ENCODE data around the gene PARD3.

Gene PARD3

DNA sequence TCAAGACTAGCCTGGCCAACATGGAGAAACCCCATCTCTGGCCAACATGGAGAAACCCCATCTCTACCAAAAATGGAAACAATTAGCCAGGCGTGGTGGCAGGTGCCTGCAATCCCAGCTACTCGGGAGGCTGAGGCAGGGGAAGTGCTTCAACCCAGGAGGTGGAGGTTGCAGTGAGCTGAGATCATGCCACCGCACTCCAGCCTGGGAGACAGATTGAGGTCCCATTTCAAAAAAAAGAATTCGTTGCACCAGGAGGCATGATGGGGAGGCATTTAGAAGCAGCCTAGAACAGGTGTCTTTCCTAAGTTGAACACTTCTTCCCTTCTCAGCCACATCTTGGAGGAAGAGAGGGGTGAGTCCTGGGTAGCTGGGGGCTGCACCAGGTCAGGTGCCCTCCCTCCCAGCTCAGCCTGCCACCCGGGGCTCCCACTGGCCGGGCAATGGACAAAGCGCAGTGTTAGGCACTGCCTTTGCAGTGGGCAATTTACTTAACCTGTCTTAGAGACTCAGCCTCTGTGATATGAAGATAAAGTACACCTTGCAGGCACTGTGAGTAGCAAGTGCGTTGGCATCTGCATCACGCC lies 726.8 kb downstream of the PARD3 start:
- TF ChIP-seq, protein P1, sequence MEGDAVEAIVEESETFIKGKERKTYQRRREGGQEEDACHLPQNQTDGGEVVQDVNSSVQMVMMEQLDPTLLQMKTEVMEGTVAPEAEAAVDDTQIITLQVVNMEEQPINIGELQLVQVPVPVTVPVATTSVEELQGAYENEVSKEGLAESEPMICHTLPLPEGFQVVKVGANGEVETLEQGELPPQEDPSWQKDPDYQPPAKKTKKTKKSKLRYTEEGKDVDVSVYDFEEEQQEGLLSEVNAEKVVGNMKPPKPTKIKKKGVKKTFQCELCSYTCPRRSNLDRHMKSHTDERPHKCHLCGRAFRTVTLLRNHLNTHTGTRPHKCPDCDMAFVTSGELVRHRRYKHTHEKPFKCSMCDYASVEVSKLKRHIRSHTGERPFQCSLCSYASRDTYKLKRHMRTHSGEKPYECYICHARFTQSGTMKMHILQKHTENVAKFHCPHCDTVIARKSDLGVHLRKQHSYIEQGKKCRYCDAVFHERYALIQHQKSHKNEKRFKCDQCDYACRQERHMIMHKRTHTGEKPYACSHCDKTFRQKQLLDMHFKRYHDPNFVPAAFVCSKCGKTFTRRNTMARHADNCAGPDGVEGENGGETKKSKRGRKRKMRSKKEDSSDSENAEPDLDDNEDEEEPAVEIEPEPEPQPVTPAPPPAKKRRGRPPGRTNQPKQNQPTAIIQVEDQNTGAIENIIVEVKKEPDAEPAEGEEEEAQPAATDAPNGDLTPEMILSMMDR (IDR thresholded peaks at IDR 0.05; ENCODE audit: low read depth, low read length): no peak
- no peak overlapping the region for H3K4me3 ChIP-seq (ENCODE audit: low read depth, low read length)
- in situ Hi-C loops (cut with HindIII; ENCODE audit: low sequenced_read_pairs): no loop called here
- DNase-seq (ENCODE audit: low read depth, low spot score): no peak

DNA sequence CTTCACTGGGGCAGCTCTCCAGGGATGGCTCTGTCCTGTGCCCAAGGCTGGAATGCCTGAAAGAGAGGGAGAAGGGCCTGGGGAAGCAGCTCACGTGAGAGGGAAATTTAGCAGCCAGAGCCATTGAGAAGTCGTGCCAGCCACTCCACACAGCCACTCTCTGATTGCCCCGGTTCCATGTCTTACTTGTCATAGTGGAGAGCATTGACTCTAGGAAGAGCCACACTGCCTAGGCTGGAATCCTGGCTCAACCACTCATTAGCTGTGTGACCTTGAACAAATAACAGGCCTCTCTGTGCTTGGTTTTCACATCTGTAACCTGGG lies 728.0 kb downstream of the PARD3 start:
- no peak overlapping the region for H3K4me3 ChIP-seq (ENCODE audit: low read depth, low read length)
- TF ChIP-seq, protein P1 (IDR thresholded peaks at IDR 0.05; ENCODE audit: low read depth, low read length): no peak
- DNase-seq (ENCODE audit: low read depth, low spot score): no peak
- in situ Hi-C loops (cut with HindIII; ENCODE audit: low sequenced_read_pairs): no loop called here

DNA sequence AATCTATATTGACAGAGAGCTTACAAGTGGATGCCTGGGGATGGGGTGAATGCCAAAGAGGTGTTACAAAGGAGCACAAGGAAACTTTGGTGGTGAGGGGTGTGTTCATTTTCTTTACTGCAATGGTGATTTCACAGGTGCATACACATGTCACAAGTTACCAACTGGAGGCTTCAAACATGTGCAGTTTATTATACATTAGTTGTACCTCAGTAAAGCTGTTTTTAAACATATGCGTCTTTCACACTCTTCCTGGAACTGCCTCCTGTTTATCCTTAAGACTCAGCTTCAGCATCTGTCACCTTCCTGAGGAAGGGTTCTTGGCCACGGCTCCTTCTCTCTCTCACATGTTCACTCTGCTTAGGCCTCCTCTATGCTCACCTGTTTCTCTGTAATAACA lies 731.5 kb downstream of the PARD3 start:
- DNase-seq (ENCODE audit: low read depth, low spot score): no peak
- in situ Hi-C loops (cut with HindIII; ENCODE audit: low sequenced_read_pairs): no loop called here
- no peak overlapping the region for H3K4me3 ChIP-seq (ENCODE audit: low read depth, low read length)
- TF ChIP-seq, protein P1 (IDR thresholded peaks at IDR 0.05; ENCODE audit: low read depth, low read length): no peak

DNA sequence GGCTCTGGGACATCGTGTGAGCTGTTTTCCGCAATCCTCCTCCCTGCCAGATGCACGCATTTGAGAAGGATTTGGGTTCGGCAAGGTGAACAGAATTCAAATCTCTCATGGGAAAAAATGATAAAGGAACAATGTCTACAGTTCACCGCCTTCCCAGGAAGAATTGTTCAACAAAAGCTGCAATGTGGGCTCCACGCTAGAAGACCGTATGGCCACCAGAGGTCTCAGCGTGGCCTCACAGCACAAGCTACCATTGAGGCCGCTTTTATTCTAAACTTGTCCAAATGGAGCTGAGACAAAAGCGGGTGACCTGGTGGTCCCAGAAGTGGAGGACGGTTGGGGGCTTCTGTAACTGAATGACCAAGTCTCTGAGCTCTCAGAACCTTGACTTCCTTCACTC lies 733.1 kb downstream of the PARD3 start:
- in situ Hi-C loops (cut with HindIII; ENCODE audit: low sequenced_read_pairs): no loop called here
- TF ChIP-seq, protein P1 (IDR thresholded peaks at IDR 0.05; ENCODE audit: low read depth, low read length): no peak
- no peak overlapping the region for H3K4me3 ChIP-seq (ENCODE audit: low read depth, low read length)
- no peak for DNase-seq (ENCODE audit: low read depth, low spot score)

DNA sequence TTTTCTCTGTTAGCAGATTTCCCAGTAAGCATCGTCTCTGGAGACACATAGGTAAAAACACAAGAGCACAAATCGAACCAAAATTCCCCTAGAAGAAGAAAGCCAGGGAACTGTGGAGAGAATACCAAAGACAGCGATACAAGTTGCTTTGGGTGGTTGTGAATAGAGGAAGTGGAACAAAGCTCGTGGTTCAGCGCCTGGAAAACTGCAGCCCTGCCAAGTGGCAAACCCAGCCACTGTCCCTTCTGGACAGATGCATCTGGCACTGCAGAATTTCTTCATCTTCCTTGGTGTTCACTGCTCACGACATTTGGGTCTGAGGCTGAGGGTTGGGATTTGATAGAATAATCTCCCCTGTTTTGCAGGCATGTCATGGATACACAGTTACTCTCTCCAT lies 733.8 kb downstream of the PARD3 start:
- in situ Hi-C loops (cut with HindIII; ENCODE audit: low sequenced_read_pairs): no loop called here
- H3K4me3 ChIP-seq (ENCODE audit: low read depth, low read length): no peak overlapping the region
- DNase-seq (ENCODE audit: low read depth, low spot score): no peak
- TF ChIP-seq, protein P1 (IDR thresholded peaks at IDR 0.05; ENCODE audit: low read depth, low read length): no peak

DNA sequence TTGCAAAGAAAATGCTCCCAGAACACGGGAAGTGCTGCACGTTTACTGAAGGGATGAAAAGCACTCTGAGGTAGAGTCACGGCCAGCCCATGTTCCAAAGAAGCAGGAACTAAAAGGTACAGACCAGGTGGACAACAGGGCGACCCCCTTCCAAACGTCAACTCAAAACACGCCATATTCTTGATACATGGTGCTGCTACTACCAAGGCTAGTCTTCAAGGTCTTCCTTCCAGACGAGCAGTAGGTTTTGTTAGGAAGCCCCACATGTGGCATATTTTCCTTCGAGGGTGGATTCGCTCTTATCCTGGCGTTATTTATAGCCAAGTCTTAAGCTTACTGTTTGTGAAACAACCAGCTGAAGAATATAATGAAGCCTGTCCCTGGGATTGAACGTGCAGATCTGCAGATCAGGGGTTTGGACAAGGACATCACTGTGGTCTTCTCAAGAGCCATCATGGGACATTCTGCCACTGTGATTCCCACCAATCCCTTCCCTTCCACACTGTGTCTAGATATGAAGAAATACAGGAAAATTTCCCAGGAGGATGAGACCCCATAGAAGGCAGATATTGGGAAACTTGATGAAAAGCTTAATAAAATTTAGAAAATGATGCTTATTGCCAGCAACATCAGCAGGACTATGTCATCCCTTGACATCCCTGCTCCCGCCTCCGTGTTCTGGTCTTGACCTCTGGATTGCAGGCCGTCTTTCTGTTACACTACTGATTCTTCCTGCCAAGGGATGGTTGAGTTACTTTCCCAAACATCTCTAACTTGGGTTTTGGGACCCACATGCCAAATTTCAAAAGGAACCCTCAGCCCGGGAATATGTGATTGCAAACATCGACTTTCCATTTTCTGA lies 734.4 kb downstream of the PARD3 start:
- in situ Hi-C loops (cut with HindIII; ENCODE audit: low sequenced_read_pairs): no loop called here
- no peak overlapping the region for H3K4me3 ChIP-seq (ENCODE audit: low read depth, low read length)
- TF ChIP-seq, protein P1 (IDR thresholded peaks at IDR 0.05; ENCODE audit: low read depth, low read length): no peak
- DNase-seq (ENCODE audit: low read depth, low spot score): no peak
